ENCODE results near the gene RGS6. TPM values are rescaled to one million over a fixed set of nuclear protein-coding genes. Genes with fewer than 3 reads are reported as not detected.

RGS6 gene
- total RNA-seq, 4 donors from 2014 or later, result 0.83 to 2.4 (median 1.5) TPM

DNA sequence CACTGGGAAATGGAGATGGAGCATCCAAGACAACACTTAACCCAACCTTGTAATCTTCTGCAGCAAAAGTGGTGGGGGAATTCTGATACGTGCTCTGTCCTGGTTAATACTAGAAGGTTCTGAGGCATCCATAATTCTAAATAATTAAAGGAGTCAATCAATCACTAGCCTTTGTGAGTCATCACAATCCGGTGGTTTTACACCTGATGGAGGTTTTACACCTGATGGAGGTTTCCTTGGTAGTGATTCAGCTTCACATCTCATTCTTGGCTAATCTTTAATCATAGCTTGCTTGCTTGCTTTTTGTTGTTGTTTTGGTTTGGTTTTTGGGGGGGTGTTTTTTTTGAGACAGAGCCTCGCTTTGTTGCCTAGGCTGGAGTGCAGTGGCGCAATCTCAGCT is 618.3 kb downstream of the RGS6 start:
- H3K27ac ChIP-seq (replicated peaks in 1 of 4), result no peak overlapping the region
- no peak for DNase-seq (ENCODE audit: extremely low spot score)
- no peak for TF ChIP-seq EP300 (IDR thresholded peaks at IDR 0.05)
- TF ChIP-seq POLR2AphosphoS5 (IDR thresholded peaks at IDR 0.05), result no peak
- TF ChIP-seq POLR2A (IDR thresholded peaks at IDR 0.05; ENCODE audit: low read depth), result no peak
- TF ChIP-seq, protein P1, sequence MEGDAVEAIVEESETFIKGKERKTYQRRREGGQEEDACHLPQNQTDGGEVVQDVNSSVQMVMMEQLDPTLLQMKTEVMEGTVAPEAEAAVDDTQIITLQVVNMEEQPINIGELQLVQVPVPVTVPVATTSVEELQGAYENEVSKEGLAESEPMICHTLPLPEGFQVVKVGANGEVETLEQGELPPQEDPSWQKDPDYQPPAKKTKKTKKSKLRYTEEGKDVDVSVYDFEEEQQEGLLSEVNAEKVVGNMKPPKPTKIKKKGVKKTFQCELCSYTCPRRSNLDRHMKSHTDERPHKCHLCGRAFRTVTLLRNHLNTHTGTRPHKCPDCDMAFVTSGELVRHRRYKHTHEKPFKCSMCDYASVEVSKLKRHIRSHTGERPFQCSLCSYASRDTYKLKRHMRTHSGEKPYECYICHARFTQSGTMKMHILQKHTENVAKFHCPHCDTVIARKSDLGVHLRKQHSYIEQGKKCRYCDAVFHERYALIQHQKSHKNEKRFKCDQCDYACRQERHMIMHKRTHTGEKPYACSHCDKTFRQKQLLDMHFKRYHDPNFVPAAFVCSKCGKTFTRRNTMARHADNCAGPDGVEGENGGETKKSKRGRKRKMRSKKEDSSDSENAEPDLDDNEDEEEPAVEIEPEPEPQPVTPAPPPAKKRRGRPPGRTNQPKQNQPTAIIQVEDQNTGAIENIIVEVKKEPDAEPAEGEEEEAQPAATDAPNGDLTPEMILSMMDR (IDR thresholded peaks at IDR 0.05), result no peak
- peaks cover 4 to 12% (median 10%) of the 10 kb centered on the region in 4 donors for H3K4me1 ChIP-seq
- intact Hi-C loops (cut with DNase I), result no loop called here
- 97% methylated on average over 4 of the region's 4 CpGs for WGBS
- no peaks in the 10 kb centered on the region for H3K36me3 ChIP-seq
- no peak overlapping the region for H3K4me3 ChIP-seq
- peaks cover 0 to 46% (median 0%) of the 10 kb centered on the region in 4 donors for H3K27me3 ChIP-seq
- no peaks in the 10 kb centered on the region for H3K9me3 ChIP-seq

DNA sequence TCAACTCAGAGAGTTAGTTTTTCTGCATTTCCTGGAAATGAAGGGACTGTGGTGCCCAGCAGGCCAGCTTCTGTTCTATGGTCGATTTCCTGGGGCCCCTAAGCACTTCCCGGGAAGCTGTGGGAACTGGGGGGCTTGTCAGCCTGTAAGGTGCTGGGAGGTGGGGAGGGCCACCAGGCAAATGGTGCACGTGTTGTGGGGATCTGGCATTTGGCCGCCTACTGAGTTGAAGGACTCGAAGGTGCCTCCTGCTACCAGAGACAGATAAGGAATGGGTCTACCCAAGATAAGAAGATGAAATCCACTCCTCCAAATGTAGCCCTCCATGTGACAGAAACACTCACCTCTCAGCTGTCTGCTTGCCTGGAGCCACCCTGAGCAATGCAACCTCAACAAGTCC is 620.0 kb downstream of the RGS6 start:
- no peak for DNase-seq (ENCODE audit: extremely low spot score)

DNA sequence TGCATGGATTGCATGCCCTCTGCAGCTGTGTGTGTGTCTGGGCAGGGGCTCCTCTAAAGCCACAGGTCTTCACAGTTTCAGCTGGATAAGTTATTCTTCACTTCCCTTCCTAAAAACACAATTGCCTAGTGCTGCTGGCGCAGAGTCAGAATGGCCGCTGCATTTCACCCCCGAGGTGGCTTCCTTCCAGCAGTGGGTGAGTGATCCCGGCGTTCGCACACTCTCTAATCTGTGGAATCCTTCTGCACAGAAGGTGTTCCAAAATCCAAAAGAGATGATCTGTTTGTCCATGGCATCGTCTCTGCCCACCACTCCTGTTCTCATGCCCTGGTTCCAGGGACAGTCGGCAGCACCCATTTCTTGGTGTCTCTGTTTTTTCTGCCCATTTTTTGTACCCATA is 620.9 kb downstream of the RGS6 start:
- TF ChIP-seq EP300 (IDR thresholded peaks at IDR 0.05) (no peak), POLR2A (IDR thresholded peaks at IDR 0.05; ENCODE audit: low read depth) (no peak), POLR2AphosphoS5 (IDR thresholded peaks at IDR 0.05) (no peak)
- TF ChIP-seq, protein P1 (IDR thresholded peaks at IDR 0.05), result no peak
- 40% methylated on average over 8 of the region's 8 CpGs for WGBS
- H3K4me1 ChIP-seq, result peaks cover 4 to 9% (median 7%) of the 10 kb centered on the region in 4 donors
- H3K4me3 ChIP-seq, result no peak overlapping the region
- DNase-seq (ENCODE audit: extremely low spot score), result no peak
- intact Hi-C loops (cut with DNase I), result no loop called here
- peaks cover 0 to 36% (median 0%) of the 10 kb centered on the region in 4 donors for H3K27me3 ChIP-seq
- H3K9me3 ChIP-seq, result no peaks in the 10 kb centered on the region
- H3K27ac ChIP-seq (replicated peaks in 1 of 4), result no peak overlapping the region
- no peaks in the 10 kb centered on the region for H3K36me3 ChIP-seq

More for the DNA sequence above, 620.0 kb downstream of the RGS6 start:
- intact Hi-C loops (cut with DNase I), result no loop called here
- 63% methylated on average over 5 of the region's 5 CpGs for WGBS
- Histone ChIP-seq H3K36me3 (no peaks in the 10 kb centered on the region), H3K4me3 (no peak overlapping the region), H3K27ac (replicated peaks in 1 of 4) (no peak overlapping the region), H3K9me3 (no peaks in the 10 kb centered on the region), H3K27me3 (peaks cover 0 to 36% (median 0%) of the 10 kb centered on the region in 4 donors), H3K4me1 (peaks cover 4 to 9% (median 7%) of the 10 kb centered on the region in 4 donors)
- TF ChIP-seq POLR2A (IDR thresholded peaks at IDR 0.05; ENCODE audit: low read depth) (no peak), POLR2AphosphoS5 (IDR thresholded peaks at IDR 0.05) (no peak), EP300 (IDR thresholded peaks at IDR 0.05) (no peak)
- TF ChIP-seq, protein P1 (IDR thresholded peaks at IDR 0.05), result no peak

DNA sequence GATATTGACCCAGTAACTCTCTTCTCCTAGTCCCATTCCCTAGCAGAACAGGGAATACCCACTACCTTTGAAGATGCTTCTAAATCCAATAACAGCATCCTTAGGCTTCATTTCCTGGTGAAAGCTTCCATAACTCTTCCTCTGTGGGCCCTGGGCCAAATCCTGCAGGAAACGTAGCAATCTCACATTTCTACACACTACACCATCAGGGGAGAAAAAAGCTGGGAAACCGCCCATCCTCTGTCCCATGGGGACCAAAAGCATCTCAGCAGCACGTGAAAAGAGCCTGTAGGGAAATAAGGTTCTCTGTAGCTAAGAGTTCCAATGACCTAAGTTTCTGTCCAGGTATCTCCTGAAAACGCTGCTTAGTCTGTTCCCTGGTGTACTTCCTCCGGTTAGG is 621.4 kb downstream of the RGS6 start:
- Histone ChIP-seq H3K36me3 (no peaks in the 10 kb centered on the region), H3K4me3 (no peak overlapping the region), H3K27me3 (peaks cover 0 to 36% (median 0%) of the 10 kb centered on the region in 4 donors), H3K4me1 (peaks cover 4 to 11% (median 7%) of the 10 kb centered on the region in 4 donors), H3K27ac (replicated peaks in 1 of 4) (no peak overlapping the region), H3K9me3 (no peaks in the 10 kb centered on the region)
- DNase-seq (ENCODE audit: extremely low spot score), result no peak
- intact Hi-C loops (cut with DNase I), result no loop called here
- TF ChIP-seq, protein P1 (IDR thresholded peaks at IDR 0.05), result no peak
- no peak for TF ChIP-seq EP300 (IDR thresholded peaks at IDR 0.05)
- TF ChIP-seq POLR2AphosphoS5 (IDR thresholded peaks at IDR 0.05), result no peak
- TF ChIP-seq POLR2A (IDR thresholded peaks at IDR 0.05; ENCODE audit: low read depth), result no peak
- 59% methylated on average over 5 of the region's 5 CpGs for WGBS

DNA sequence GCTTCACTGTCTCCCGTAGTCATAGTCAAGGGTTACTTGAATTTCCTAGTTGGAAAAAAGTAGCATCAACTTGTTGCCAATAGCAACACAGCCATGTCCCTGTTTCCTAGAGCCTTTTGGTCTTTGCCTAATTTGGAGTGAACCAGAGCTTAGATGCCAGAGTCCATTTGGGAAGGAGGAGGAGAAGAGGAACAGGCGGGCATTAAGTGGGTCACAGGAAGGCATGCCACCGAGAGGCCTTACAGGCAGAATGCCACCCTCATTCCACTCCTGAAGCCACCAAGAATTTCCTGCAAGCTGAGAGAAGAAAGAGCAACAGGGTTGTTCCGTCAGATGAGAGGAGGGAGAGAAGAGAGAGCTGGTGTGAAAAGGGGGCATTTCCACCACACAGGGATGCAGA is 622.2 kb downstream of the RGS6 start:
- Histone ChIP-seq H3K4me3 (no peak overlapping the region), H3K9me3 (no peaks in the 10 kb centered on the region), H3K36me3 (no peaks in the 10 kb centered on the region), H3K4me1 (peaks cover 4 to 18% (median 7%) of the 10 kb centered on the region in 4 donors), H3K27ac (replicated peaks in 1 of 4) (no peak overlapping the region), H3K27me3 (peaks cover 0 to 39% (median 0%) of the 10 kb centered on the region in 4 donors)
- TF ChIP-seq, protein P1 (IDR thresholded peaks at IDR 0.05), result no peak
- no peak for TF ChIP-seq POLR2A (IDR thresholded peaks at IDR 0.05; ENCODE audit: low read depth)
- TF ChIP-seq EP300 (IDR thresholded peaks at IDR 0.05), result no peak
- no peak for TF ChIP-seq POLR2AphosphoS5 (IDR thresholded peaks at IDR 0.05)
- intact Hi-C loops (cut with DNase I), result no loop called here
- DNase-seq (ENCODE audit: extremely low spot score), result no peak
- 67% methylated on average over 4 of the region's 4 CpGs for WGBS
